ENCODE results near the gene DNAJA4. TPM values are rescaled to one million over a fixed set of nuclear protein-coding genes. Genes with fewer than 3 reads are reported as not detected.

DNAJA4 gene
- polyA plus RNA-seq, 3 donors: 23.4 to 32.4 (median 25.3) TPM

GRCh38 chr15:78304216-78305066, 40.1 kb downstream of the DNAJA4 start:
- no peak for DNase-seq (ENCODE audit: extremely low read depth in 1 of 11, low read depth in 9 of 11, low spot score in 4 of 11)

GRCh38 chr15:78306176-78306774, 41.9 kb downstream of the DNAJA4 start:
- no peak for DNase-seq (ENCODE audit: extremely low read depth in 1 of 11, low read depth in 9 of 11, low spot score in 4 of 11)

- no peak for DNase-seq (ENCODE audit: extremely low read depth in 1 of 11, low read depth in 9 of 11, low spot score in 4 of 11)
These were observed 43.6 kb downstream of the DNAJA4 start for GRCh38 chr15:78307976-78308375.

- DNase-seq (ENCODE audit: extremely low read depth in 1 of 11, low read depth in 9 of 11, low spot score in 4 of 11): peak in 6 of 11 donors; percentile 45 to 69 (median 62)
These were observed 44.2 kb downstream of the DNAJA4 start for GRCh38 chr15:78308422-78309032.

- no peak for DNase-seq (ENCODE audit: extremely low read depth in 1 of 11, low read depth in 9 of 11, low spot score in 4 of 11)
These were observed 46.9 kb downstream of the DNAJA4 start for GRCh38 chr15:78311292-78311691.

- DNase-seq (ENCODE audit: extremely low read depth in 1 of 11, low read depth in 9 of 11, low spot score in 4 of 11): no peak
These were observed 48.2 kb downstream of the DNAJA4 start for GRCh38 chr15:78312536-78312935.

- no peak for DNase-seq (ENCODE audit: extremely low read depth in 1 of 11, low read depth in 9 of 11, low spot score in 4 of 11)
These were observed 48.6 kb downstream of the DNAJA4 start for GRCh38 chr15:78312957-78313356.

- DNase-seq (ENCODE audit: extremely low read depth in 1 of 11, low read depth in 9 of 11, low spot score in 4 of 11): no peak
These were observed 49.0 kb downstream of the DNAJA4 start for GRCh38 chr15:78313383-78313782.

GRCh38 chr15:78314181-78314581, 49.8 kb downstream of the DNAJA4 start:
- DNase-seq (ENCODE audit: extremely low read depth in 1 of 11, low read depth in 9 of 11, low spot score in 4 of 11): no peak

- DNase-seq (ENCODE audit: extremely low read depth in 1 of 11, low read depth in 9 of 11, low spot score in 4 of 11): no peak
These were observed 51.4 kb downstream of the DNAJA4 start for GRCh38 chr15:78315686-78316282.

- peak in 1 of 11 donors; percentile 57 for DNase-seq (ENCODE audit: extremely low read depth in 1 of 11, low read depth in 9 of 11, low spot score in 4 of 11)
These were observed 52.1 kb downstream of the DNAJA4 start for GRCh38 chr15:78316283-78317083.

- no peak for DNase-seq (ENCODE audit: extremely low read depth in 1 of 11, low read depth in 9 of 11, low spot score in 4 of 11)
These were observed 52.9 kb downstream of the DNAJA4 start for GRCh38 chr15:78317145-78317836.

GRCh38 chr15:78319588-78319987, 55.2 kb downstream of the DNAJA4 start:
- no peak for DNase-seq (ENCODE audit: extremely low read depth in 1 of 11, low read depth in 9 of 11, low spot score in 4 of 11)

- DNase-seq (ENCODE audit: extremely low read depth in 1 of 11, low read depth in 9 of 11, low spot score in 4 of 11): no peak
These were observed 55.8 kb downstream of the DNAJA4 start for GRCh38 chr15:78320183-78320582.

- DNase-seq (ENCODE audit: extremely low read depth in 1 of 11, low read depth in 9 of 11, low spot score in 4 of 11): no peak
These were observed 56.7 kb downstream of the DNAJA4 start for GRCh38 chr15:78321041-78321570.

GRCh38 chr15:78321786-78322185, 57.4 kb downstream of the DNAJA4 start:
- DNase-seq (ENCODE audit: extremely low read depth in 1 of 11, low read depth in 9 of 11, low spot score in 4 of 11): no peak

- DNase-seq (ENCODE audit: extremely low read depth in 1 of 11, low read depth in 9 of 11, low spot score in 4 of 11): peak in 2 of 11 donors; percentile 39 to 51
These were observed 57.9 kb downstream of the DNAJA4 start for GRCh38 chr15:78322243-78322642.
